HG03439 (cell line): Measurements from ENCODE around the gene TRIP4.
"Not testable (repeated sequence)": the region's sequence is repeated elsewhere in the genome, so short reads cannot be mapped to it uniquely, and the experiment has no call there.

Source experiments
- ATAC-seq: cut with Tn5 transposase; IDR thresholded peaks from one replicate; pipeline ENCODE4 v1.9.1; 2021; ENCODE audit warnings: mild to moderate bottlenecking, moderate library complexity; ENCODE audit not compliant: unreplicated experiment

The TRIP4 gene

DNA sequence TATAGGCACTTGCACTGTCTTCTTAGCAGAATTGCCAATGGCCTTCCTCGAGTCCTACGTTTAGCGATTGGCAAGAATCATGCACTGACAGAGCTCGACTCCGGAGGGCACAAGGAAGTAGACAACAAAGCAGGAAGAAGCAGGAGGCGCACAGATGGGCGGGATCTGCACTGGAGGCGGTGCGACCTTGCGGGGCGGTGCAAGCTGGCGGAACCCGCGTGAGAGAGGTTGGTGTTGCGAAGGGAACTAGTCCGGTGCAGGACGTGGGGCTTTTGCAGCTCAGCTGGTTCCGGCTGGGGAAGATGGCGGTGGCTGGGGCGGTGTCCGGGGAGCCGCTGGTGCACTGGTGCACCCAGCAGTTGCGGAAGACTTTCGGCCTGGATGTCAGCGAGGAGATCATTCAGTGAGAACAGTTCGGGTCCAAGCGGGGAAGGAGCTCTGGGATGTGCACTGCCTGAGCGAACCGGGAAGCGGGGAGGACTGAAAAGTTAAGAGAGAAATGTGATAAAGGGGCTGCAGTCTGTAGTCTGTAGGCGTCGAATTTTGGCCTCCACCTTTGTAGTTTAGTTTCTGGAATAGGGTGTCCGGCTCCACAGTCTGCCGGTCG is at the start of gene TRIP4:
TSS of gene TRIP4 (plus strand) at position 275 of the 607 bp plus-strand sequence. CDS start at position 303, 28 bp downstream.
- peak; percentile 97 for ATAC-seq

DNA sequence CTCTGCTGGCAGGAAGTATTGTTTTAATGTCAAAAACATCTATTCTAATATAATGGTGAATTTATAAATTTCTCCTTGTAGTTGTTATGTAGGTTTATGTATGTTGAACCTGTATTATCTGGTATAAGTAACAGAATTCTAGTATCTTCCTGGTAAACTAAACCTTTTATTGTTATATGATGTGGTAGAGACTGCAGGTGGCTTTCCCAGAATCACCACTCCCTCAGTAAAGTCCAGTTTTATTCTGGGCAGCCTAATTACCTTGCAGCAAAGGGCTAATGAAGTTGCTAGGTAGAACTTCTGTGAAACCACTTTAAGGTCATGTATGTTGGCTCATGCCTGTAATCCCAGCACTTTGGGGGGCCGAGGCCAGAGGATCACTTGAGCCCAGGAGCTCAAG is 47.3 kb upstream of the TRIP4 start:
- no peak for ATAC-seq

DNA sequence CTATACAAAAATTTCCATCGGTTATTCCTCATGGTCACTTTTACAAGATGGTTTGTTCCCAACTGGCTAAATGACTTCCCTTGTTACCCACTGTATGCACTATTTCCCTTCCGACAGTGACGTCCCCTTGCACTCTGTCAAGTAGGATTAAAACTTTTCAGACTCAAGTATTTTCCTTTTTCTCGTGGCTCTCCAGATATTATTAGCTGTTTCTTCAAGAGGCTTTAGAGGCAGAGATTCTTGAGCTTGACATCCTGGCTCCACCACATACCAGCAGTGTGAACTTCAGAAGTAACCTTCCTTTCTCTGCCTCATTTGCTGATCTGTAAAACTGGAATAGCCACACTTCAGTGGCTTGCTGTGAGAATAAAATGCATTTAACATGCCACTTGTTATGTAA is 45.7 kb upstream of the TRIP4 start:
- no peak for ATAC-seq

DNA sequence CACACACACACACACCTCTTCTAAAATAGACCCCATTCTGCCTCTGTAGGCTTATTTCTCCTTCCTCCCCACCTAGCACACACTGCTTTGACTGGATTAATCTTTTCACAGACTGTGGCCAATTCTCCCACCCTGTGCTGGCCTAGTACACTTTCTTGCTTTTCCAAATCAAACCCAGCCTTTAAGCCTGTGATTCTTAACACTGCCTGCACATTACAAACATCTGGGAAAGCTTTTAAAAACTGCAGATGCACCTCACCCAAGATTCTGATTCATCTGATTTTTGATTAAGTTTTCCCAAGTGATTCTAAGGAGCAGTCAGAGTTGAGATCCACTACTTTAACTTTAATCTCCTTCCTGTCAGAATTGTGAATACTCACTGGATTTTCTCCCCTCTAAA is 44.4 kb upstream of the TRIP4 start:
- no peak for ATAC-seq

DNA sequence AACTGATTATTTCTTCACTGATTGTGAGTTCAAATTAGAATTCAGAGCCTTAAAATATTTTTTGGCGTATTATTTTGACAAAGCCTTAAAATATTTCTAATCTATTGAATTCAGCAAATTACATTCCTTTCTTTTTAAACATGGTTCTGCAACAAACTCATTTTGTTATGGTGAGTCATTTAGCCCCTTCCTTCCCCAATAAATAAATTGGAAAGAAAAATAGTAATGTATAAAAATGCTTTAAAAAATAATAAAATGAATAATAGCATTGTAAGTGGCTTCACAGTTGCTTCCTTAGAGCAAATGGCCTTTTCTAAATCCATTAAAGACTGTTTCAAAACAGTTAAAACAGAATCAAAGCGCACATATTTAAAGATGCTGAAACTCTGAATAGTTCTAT is 43.8 kb upstream of the TRIP4 start:
- no peak for ATAC-seq

DNA sequence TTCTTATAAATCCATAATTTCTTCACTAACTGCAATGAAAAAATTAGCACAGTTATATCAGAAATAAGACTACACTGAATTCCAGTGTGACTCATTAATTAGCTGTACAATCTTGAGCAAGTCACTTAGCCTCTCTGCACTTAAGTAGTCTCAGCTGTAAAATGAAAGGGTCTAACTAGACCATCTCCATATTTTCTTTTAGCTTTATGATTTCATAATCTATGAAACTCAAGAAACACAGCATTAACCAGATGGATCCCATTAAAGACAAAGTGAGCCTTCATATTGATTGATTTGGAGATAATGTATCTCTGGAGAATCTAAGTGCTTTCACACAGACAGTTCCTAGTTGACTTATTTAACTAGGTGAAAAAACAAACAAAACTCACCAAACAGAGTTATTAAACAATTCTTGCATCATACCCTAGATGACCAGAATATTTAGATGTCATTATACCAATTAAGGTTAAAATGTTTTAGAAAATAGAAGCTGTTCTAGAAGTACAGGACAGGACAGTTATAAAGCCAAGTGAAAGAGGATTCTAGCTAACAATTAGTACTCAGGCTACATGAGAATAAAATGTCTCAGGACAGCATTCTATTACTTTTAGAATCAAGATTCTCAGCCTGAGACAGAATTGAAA is 42.9 kb upstream of the TRIP4 start:
- ATAC-seq, result no peak

DNA sequence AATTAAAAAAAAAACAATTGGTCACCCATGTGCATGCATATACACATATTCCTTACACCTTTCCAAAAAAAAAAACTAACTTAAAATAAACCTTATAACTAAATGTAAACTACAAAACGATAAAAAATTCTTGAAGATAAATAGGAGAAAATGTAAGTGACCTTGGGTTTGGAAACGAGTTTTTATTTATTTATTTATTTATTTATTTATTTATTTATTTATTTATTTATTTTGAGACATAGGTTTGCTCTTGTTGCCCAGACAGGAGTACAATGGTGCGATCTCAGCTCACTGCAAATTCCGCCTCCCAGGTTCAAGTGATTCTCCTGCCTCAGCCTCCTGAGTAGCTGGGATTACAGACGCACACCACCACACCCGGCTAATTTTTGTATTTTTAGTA is 41.4 kb upstream of the TRIP4 start:
- not testable (repeated sequence) for ATAC-seq

DNA sequence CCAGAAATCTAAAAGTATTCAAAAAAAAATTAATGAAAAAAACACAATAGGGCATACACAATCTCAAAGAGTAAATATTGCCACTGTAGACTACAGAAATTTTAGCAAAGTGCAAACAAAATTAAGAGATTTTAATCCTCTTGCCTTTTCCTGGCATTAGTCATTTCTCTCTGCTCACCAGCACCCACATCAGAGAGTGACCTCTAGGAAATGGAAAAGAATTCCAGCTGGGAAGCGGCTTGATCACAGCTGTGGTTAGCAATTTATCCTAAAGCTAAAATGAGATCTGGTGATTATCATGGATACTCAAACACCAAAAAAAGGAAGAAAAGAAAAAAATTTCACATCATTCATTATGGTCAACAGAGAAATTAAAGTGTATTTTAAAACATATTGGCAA is 39.2 kb upstream of the TRIP4 start:
- ATAC-seq, result no peak

DNA sequence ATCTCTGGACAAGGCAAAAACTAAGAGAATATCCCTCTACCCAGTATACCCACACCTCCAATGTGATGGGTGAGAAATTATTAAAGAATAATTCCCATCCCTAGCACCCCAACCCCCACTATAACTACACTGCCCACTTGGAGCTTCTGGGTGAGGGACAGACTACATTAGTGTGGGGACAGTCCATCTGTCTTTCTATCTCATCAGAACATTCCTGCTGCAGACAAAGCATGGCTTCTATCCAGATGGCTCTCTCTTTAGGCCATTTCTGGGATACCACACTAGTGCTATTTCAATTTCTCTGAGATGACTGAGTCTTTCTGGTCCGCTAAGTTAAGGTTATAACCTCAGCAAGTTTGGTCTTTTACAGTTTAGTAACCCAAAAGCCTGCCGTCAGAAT is 38.3 kb upstream of the TRIP4 start:
- ATAC-seq, result no peak

DNA sequence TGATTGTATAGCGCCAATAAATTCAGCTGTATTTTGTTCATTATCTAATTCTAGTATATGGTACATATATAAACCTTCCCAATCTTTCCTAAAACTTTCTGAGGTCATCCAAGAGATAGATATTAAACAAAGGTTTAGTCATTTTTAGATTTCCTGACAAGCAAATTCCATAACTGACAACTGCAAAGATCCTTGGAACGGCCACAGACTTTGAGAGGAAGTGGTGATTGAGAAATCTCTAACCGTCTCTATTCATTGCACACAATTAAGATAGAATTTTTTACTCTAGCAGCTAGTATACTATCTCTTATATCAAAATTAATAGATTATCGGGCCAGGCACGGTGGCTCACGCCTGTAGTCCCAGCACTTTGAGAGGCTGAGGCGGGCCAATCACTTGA is 36.4 kb upstream of the TRIP4 start:
- no peak for ATAC-seq

DNA sequence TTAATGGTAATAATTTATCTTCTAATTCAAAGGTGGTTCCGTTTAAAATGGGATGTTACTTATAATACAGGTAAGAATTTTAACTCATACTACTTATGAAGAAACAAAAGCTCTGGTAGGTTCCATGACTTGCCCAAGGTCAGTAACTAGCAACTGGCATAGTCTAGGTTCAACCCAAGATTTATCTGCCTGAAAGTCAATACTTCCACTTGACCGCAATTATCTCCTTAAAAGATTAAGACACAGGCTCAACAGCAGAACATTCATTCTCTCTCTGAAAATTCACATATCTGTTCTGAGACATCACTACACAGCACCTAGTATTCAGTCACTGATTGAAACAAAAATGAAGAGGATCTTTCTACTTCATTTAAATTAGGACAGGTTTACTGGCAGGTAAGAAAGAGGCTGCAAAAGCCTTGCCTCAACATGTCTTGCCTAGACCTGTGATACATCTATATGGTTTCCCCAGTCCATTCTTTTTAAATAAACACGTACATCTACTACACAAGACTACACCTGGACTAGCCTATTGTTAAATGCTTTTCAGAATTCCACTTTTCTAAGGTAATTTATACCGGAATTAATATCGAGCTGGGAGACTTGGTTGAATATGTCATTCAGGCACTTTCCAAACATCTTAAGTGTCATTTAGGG is 32.8 kb upstream of the TRIP4 start:
- no peak for ATAC-seq

DNA sequence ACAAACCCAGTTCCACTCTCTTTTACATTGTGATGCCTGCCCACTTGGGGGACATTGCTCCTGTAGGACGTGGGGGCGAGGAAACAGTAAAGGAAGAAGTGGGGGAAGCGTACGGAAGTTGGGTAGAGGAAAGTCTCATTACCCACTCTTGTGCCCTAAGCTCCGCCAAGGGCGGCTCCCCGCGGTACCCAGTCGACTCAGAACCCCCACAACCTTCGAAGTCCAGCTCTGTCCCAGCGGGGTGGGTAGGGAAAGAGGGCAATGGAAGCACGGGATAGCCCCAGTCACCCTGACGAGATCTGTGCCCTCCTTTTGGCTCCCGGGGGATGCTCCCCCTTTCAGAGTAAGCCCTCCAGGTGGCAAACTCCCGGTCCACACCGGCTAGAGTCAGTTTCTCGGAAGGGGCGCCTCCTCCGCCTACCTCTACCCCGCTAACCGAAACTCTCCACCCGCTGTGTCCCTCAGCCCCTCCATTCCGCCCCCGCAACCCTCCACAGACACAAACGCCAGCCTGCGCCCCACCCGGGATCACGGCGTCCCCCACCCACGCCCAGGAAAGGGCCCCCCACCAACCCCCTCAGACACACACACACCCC is 32.2 kb upstream of the TRIP4 start:
- ATAC-seq, result peak; percentile 6

DNA sequence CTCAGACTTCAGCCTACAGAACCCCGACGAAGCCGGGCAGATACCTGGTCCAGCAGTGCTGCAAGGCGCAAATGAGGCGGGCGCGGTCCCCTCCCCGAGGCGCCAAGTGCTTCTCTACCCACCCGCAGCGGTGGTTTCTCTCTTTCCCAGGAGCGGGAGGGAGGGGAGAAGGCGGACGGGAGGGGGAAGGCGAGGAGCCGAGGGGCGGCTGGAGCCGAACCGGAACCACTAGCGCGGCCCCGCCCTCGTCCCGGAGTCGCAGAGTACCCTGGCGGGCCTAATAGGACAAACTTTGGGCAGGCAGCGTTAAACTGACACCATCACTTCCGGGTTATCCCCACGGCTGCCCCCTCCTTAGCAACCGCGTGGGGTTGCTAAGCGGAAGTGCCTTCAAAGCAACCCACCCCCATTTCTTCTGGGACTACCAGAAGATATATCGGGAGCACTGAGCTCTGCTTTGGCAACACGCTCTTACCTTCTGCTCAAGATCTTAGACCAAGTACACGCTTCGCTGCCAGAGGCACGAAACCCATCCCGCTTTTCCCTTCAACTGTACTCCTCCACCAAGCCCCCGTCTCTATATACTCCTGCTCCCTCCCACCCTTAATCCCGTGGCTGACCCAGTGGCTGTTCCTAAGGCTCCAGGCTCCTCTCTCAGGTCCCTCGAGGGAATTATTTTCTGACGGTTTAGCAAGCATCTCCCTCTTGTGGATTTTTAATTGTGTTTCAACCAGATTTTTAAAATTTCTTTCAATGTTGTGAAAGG is 31.5 kb upstream of the TRIP4 start, which contains the start of gene CSNK1G1:
TSS of gene CSNK1G1 (minus strand) at position 230 of the 766 bp plus-strand sequence. CDS start 55,674 bp downstream, outside the sequence.
- ATAC-seq, result peak; percentile 95

DNA sequence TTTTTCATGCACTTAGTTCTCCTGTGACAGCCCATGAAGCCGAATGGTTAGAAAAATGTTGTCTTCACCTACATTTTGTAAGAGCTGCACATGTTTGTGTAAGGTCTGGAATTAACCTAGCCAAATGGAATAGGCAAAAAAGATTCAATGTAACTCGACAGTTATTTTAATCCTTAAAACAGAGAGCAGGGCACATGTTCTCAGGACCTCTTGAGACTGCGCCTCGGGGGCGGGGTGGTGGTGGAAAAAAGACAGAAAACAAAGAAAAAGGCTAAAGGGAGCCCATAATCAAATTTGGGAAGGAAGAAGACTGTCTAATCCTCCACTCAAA is 31.0 kb upstream of the TRIP4 start:
- ATAC-seq, result no peak

DNA sequence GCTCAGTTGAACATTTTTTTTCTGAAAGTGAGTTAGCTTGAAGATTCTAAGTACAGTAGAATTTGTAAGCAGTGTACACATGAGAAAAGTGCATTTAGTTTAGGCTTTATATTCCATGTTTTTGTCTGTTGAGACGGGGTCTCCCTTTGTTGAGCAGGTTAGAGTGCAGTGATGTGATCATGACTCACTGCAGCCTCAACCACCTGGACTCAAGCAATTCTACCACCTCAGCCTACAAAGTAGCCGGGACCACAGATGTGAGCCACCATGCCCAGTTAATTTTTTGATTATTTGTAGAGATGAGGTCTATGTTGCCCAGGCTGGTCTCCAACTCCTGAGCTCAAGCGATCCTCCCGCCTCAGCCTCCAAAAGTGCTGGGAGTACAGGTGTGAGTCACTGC is 26.4 kb upstream of the TRIP4 start:
- no peak for ATAC-seq

DNA sequence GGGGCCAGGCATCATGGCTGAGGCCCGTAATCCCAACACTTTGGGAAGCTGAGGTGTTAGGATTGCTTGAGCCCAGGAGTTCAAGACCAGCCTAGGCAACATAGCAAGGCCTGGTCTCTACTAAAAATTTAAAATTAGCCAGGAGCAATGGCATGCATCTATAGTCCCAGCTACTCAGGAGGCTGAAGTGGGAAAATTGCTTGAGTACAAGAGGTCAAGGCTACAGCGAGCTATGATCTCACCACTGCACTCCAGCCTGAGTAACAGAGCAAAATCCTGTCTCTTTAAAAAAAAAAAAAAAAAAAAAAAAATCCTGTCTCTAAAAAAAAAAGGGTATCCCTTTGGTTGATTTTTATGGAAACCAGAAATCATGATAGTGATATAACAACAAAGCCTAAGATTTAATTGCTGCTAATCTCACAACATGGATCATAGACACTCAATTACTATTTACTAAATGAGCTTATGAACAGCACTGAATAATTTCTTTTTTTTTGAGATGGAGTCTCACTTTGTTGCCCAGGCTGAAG is 18.5 kb upstream of the TRIP4 start:
- ATAC-seq, result no peak

DNA sequence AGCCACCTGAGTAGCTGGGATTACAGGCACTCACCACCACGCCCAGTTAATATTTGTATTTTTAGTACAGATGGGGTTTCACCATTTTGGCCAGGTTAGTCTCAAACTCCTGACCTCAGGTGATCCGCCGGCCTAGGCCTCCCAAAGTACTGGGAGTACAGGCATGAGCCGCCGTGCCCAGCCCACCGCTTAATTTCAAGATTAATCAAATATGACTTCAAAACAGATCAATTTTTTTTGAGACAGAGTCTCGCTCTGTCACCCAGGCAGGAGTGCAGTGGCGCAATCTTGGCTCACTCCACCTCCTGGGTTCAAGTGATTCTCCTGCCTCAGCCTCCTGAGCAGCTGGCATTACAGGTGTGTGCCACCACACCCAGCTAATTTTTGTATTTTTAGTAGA is 16.3 kb upstream of the TRIP4 start:
- ATAC-seq, result not testable (repeated sequence)

DNA sequence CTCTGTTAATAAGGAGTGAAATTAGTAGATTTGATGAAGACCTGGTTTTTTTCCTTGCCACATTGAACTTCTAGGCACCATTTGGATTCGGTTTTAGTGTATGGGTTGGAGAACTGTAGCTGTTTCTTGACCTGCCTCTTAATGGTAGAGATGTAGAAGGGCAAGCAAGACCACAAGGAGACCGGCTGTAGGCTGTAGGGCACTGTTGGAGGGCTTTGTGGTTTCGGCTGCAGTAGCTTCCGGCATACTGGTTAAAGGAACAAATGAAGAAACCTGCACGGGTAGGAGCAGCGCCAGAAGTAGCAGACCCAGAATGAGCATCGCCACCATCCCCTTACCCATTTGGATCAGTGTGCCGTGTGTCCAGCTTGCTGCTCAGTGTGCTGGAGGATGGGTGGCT is 14.3 kb upstream of the TRIP4 start:
- no peak for ATAC-seq

DNA sequence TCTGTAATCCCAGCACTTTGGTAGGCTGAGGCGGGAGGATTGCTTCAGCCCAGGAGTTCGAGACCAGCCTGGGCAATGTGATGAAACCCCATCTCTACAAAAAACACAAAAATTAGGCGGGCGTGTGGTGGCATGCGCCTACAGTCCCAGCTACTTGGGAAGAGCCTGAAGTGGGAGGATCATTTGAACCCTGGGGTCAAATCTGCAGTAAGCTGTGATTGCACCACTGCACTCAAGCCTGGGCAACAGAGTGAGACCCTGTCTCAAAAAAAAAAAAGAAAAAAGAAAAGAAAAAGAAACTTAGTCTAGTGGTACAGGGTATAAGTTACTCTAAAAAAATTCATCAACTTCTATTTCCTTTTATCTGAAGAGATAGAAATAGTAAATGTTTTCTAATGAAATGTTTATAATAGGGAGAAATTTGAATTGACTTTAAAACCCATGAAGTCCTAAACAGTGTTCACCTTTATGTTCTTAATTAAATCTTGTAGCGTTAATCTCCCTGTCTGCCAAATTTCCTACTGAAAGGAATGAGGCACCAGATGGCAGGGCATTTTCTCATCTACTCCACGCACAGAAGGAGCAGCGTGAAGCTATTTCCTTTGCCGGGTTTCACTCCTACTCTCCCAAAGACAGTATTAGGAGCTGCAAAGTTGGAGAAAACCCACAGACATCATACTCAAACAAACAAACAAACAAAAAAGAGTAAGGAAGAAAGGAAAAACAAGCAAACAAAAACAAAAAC is 8.2 kb upstream of the TRIP4 start:
- ATAC-seq, result no peak

DNA sequence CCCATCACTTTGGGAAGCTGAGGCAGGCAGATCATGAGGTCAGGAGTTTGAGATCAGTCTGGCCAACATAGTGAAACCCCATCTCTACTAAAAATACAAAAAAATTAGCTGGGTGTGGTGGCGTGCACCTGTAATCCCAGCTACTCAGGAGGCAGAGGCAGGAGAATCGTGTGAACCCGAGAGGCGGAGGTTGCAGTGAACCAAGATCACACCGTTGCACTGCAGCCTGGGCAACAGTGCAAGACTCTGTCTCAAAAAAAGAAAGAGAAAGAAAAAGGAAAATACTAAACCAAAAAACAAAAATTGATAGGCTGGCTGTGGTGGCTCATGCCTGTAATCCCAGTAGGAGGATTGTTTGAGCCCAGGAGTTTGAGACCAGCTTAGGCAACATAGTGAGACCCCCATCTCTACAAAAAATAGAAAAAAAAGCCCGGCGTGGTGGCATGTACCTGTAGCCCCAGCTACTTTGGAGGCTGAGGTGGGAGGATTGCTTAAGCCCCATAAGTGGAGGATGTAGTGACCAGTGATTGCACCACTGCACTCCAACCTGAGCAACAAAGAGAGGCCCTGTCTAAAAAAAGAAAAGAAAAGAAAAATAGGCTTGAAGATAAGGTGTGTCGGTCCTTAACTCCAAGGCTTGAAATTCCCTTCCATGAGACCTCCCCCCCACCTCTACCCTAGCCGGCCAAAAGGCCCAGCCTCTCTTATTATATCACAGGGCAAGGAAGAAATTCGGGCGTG is 7.3 kb upstream of the TRIP4 start:
- not testable (repeated sequence) for ATAC-seq
